ENCODE measurements around the gene PGA4.

DNA sequence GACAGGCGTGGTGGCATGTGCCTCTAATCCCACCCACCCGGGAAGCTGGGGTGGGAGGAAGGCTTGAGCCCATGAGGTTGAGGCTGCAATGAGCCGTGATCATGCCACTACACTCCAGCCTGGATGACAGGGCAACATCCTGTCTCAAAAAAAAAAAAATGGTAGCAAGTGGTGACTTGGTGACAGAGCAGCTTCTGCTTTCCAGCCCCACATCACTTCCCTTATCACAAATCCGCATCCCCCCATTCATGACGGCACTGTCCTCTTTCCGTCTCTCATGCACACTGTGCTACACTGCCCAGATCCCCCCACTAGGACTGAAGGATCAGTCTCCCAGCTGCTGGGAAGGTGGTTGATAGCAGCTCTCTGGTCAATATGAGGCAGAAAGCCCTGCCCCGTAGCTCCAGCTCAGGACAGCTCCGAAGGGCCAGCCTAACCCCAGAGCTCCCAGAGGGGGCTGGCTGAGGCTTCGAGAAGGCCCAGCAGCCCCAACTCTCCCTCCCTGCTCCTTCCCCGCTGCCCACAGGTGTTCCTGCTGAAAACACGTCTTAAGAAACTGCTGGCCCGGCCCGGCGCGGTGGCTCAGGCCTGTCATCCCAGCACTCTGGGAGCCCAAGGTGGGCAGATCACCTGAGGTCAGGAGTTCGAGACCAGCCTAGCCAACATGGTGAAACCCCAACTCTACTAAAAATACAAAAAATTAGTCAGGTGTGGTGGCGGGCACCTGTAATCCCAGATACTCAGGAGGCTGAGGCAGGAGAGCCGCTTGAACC lies 34.7 kb downstream of the PGA4 start:
- TF ChIP-seq, protein P1, sequence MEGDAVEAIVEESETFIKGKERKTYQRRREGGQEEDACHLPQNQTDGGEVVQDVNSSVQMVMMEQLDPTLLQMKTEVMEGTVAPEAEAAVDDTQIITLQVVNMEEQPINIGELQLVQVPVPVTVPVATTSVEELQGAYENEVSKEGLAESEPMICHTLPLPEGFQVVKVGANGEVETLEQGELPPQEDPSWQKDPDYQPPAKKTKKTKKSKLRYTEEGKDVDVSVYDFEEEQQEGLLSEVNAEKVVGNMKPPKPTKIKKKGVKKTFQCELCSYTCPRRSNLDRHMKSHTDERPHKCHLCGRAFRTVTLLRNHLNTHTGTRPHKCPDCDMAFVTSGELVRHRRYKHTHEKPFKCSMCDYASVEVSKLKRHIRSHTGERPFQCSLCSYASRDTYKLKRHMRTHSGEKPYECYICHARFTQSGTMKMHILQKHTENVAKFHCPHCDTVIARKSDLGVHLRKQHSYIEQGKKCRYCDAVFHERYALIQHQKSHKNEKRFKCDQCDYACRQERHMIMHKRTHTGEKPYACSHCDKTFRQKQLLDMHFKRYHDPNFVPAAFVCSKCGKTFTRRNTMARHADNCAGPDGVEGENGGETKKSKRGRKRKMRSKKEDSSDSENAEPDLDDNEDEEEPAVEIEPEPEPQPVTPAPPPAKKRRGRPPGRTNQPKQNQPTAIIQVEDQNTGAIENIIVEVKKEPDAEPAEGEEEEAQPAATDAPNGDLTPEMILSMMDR (IDR thresholded peaks at IDR 0.05), result no peak
- no peak for TF ChIP-seq POLR2A (IDR thresholded peaks at IDR 0.05)
